NCI-H748 treated with DMSO at 0.1 percent for 48 hours (cell line): ENCODE data around the gene CRABP2.

Experiments used
- DNase-seq: peaks from one replicate; lab custom pipeline; 2025; lab: John Stamatoyannopoulos, UW

Gene CRABP2

GRCh38 chr1:156667968-156668709 is 37.2 kb downstream of the CRABP2 start:
- DNase-seq = no peak

- DNase-seq = no peak
Observed at GRCh38 chr1:156667610-156667967, 37.8 kb downstream of the CRABP2 start.

- no peak for DNase-seq
Observed at GRCh38 chr1:156666862-156667609, 38.3 kb downstream of the CRABP2 start.

- no peak for DNase-seq
Observed at GRCh38 chr1:156665539-156665938, 39.8 kb downstream of the CRABP2 start.

GRCh38 chr1:156664767-156665411 is 40.5 kb downstream of the CRABP2 start:
- DNase-seq = no peak

- no peak for DNase-seq
Observed at GRCh38 chr1:156664046-156664766, 41.2 kb downstream of the CRABP2 start.

- DNase-seq = no peak
Observed at GRCh38 chr1:156663178-156663577, 42.2 kb downstream of the CRABP2 start.

GRCh38 chr1:156662800-156663055 is 42.7 kb downstream of the CRABP2 start:
- no peak for DNase-seq

- DNase-seq = no peak
Observed at GRCh38 chr1:156662005-156662799, 43.2 kb downstream of the CRABP2 start.

GRCh38 chr1:156660752-156661112 is 44.7 kb downstream of the CRABP2 start:
- DNase-seq = no peak

GRCh38 chr1:156659988-156660751 is 45.2 kb downstream of the CRABP2 start:
- DNase-seq = peak; percentile 60

GRCh38 chr1:156659661-156659987 is 45.8 kb downstream of the CRABP2 start:
- DNase-seq = no peak

- no peak for DNase-seq
Observed at GRCh38 chr1:156658945-156659574, 46.3 kb downstream of the CRABP2 start.

GRCh38 chr1:156658496-156658895 is 46.9 kb downstream of the CRABP2 start:
- DNase-seq = no peak

GRCh38 chr1:156657741-156658319 is 47.6 kb downstream of the CRABP2 start:
- no peak for DNase-seq

- peak; percentile 24 for DNase-seq
Observed at GRCh38 chr1:156656806-156657740, 48.3 kb downstream of the CRABP2 start.

- DNase-seq = no peak
Observed at GRCh38 chr1:156655904-156656516, 49.4 kb downstream of the CRABP2 start.

GRCh38 chr1:156655151-156655903 is 50.1 kb downstream of the CRABP2 start:
- no peak for DNase-seq
